ENCODE measurements around the gene GSTT4.

Gene GSTT4

GRCh38 chr22:24021304-24021703, 16.1 kb upstream of the GSTT4 start:
- TF ChIP-seq, protein P1, sequence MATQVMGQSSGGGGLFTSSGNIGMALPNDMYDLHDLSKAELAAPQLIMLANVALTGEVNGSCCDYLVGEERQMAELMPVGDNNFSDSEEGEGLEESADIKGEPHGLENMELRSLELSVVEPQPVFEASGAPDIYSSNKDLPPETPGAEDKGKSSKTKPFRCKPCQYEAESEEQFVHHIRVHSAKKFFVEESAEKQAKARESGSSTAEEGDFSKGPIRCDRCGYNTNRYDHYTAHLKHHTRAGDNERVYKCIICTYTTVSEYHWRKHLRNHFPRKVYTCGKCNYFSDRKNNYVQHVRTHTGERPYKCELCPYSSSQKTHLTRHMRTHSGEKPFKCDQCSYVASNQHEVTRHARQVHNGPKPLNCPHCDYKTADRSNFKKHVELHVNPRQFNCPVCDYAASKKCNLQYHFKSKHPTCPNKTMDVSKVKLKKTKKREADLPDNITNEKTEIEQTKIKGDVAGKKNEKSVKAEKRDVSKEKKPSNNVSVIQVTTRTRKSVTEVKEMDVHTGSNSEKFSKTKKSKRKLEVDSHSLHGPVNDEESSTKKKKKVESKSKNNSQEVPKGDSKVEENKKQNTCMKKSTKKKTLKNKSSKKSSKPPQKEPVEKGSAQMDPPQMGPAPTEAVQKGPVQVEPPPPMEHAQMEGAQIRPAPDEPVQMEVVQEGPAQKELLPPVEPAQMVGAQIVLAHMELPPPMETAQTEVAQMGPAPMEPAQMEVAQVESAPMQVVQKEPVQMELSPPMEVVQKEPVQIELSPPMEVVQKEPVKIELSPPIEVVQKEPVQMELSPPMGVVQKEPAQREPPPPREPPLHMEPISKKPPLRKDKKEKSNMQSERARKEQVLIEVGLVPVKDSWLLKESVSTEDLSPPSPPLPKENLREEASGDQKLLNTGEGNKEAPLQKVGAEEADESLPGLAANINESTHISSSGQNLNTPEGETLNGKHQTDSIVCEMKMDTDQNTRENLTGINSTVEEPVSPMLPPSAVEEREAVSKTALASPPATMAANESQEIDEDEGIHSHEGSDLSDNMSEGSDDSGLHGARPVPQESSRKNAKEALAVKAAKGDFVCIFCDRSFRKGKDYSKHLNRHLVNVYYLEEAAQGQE (IDR thresholded peaks at IDR 0.05; ENCODE audit: insufficient read depth in 1 of 2, low read depth in 2 of 2, low read length in 2 of 2), result no peak
- no peak for TF ChIP-seq POLR2AphosphoS5 (IDR thresholded peaks at IDR 0.05; ENCODE audit: low read depth, low read length)
- no peak for TF ChIP-seq FOXP2 (optimal IDR thresholded peaks at IDR 0.05; ENCODE audit: borderline replicate concordance, extremely low read depth, extremely low read length, insufficient read depth)

DNA sequence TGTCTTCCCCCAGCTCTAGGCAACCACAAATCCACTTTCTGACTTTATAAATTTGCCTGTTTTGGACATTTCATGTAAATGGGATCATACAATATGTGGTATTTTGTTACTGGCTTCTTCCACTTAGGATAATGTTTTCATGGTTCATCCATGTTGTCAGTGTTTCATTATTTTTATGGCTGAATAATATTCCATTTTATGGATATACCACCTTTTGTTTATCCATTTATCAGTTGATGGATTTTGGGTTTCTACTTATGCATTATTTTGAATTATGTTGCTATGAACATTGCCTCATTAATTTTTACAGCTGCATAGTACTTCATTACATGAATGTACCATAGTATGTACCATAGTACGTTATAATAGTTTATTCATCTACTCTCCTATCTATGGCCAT, 10.9 kb upstream of the GSTT4 start:
- no peak for TF ChIP-seq FOXP2 (optimal IDR thresholded peaks at IDR 0.05; ENCODE audit: borderline replicate concordance, extremely low read depth, extremely low read length, insufficient read depth)
- TF ChIP-seq, protein P1 (IDR thresholded peaks at IDR 0.05; ENCODE audit: insufficient read depth in 1 of 2, low read depth in 2 of 2, low read length in 2 of 2), result no peak
- no peak for TF ChIP-seq POLR2AphosphoS5 (IDR thresholded peaks at IDR 0.05; ENCODE audit: low read depth, low read length)
- TF ChIP-seq SIN3A (IDR thresholded peaks at IDR 0.05; ENCODE audit: borderline replicate concordance, insufficient read depth, low read length), result no peak
- no peak for TF ChIP-seq TAF1 (IDR thresholded peaks at IDR 0.05; ENCODE audit: borderline replicate concordance, insufficient read depth, low read length)

- no peak for TF ChIP-seq FOXP2 (optimal IDR thresholded peaks at IDR 0.05; ENCODE audit: borderline replicate concordance, extremely low read depth, extremely low read length, insufficient read depth)
- no peak for TF ChIP-seq SIN3A (IDR thresholded peaks at IDR 0.05; ENCODE audit: borderline replicate concordance, insufficient read depth, low read length)
- TF ChIP-seq POLR2AphosphoS5 (IDR thresholded peaks at IDR 0.05; ENCODE audit: low read depth, low read length), result no peak
- TF ChIP-seq TAF1 (IDR thresholded peaks at IDR 0.05; ENCODE audit: borderline replicate concordance, insufficient read depth, low read length), result no peak
- TF ChIP-seq, protein P1 (IDR thresholded peaks at IDR 0.05; ENCODE audit: insufficient read depth in 1 of 2, low read depth in 2 of 2, low read length in 2 of 2), result no peak
These were observed 6.4 kb upstream of the GSTT4 start for GRCh38 chr22:24011735-24012068.

DNA sequence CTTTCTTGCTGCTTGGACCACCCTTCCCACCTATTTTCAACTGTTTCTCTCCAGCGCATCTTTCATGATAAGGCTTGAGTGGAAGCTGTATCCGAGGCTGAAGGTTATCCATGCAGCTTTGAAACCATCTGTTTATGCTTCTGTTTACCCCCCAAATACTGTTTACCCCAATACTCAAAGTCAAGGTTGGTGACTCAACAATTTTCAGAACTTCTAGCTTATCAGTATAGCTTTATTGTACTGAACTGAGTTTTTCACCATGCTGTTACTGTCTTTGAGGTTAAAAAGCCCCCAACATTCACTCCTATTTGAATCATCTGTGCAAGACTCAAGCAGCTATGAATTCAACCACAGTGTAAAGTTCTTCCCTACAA, 4.8 kb upstream of the GSTT4 start:
- TF ChIP-seq, protein P1 (IDR thresholded peaks at IDR 0.05; ENCODE audit: insufficient read depth in 1 of 2, low read depth in 2 of 2, low read length in 2 of 2), result no peak

- TF ChIP-seq POLR2AphosphoS5 (IDR thresholded peaks at IDR 0.05; ENCODE audit: low read depth, low read length) (no peak), FOXP2 (optimal IDR thresholded peaks at IDR 0.05; ENCODE audit: borderline replicate concordance, extremely low read depth, extremely low read length, insufficient read depth) (no peak)
- TF ChIP-seq, protein P1 (IDR thresholded peaks at IDR 0.05; ENCODE audit: insufficient read depth in 1 of 2, low read depth in 2 of 2, low read length in 2 of 2), result no peak
These were observed 4.2 kb upstream of the GSTT4 start for GRCh38 chr22:24009227-24010017.

All from PFSK-1 (cell line).